Right lobe of liver (tissue), 4 donors: ENCODE data around the gene P2RX5.

Experiments
- POLR2A ChIP-seq: fragments of 450-650 bp; IDR thresholded peaks from one replicate; pipeline ENCODE4 v1.6.1; 2017; ENCODE audit warnings: antibody characterized with exemption, mild to moderate bottlenecking
- TF ChIP-seq, protein P1 (sequence below), 4 donors: fragments of 200-600 bp in 3 of 4; fragments of 450-650 bp in 1 of 4; IDR thresholded peaks; one replicate each; pipeline versions ENCODE4 v1.5.1 to v1.8.0; 2016 to 2022; ENCODE audit warnings: antibody characterized with exemption in 4 of 4, mild to moderate bottlenecking in 2 of 4
- donor health status: DM: no; HTN: no; CAD: no.
- donor health status: DM: no; HTN: no; CAD: no.
- donor health status: DM: no; HTN: yes; CAD: no.

DNA sequence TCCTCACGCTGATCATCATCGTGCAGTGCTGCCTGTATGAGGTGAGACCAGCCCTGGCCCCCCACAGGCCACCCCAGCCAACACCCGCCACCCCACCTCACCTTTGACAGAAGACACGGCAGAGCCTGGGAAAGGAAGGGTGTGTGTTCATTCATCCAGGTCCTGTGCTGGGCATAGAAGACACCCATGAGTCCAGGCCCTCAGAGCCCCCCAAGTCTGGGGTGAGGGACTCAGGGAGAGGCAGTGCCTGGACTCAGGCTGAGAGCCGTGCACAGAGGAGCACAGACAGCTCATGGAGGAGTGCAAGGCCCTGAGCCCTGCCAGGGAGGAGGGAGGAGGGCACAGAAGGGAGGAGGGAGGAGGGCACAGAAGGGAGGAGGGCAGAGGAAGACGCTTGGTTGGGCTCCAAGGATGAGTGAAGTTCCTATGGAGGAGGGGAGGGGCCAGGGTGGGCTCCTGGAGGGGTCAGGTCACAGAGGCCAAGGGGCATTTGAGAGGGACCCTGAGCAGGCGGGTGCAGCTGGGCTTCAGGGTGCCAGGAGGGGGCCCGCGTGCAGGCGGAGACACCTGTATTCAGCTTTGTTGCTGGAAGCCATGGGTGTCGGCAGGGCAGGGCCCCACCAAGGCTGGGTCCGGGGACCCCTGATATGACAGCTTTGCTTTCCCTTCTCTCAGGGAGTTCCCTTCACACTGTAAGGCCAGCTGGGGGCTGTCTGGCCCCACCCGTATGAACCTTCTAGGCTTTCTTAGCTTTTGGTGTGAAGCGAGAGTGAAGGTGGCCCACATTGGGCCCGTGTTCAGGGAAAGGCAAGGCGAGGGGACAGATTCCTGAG lies 39.0 kb downstream of the P2RX5 start:
- TF ChIP-seq, protein P1, sequence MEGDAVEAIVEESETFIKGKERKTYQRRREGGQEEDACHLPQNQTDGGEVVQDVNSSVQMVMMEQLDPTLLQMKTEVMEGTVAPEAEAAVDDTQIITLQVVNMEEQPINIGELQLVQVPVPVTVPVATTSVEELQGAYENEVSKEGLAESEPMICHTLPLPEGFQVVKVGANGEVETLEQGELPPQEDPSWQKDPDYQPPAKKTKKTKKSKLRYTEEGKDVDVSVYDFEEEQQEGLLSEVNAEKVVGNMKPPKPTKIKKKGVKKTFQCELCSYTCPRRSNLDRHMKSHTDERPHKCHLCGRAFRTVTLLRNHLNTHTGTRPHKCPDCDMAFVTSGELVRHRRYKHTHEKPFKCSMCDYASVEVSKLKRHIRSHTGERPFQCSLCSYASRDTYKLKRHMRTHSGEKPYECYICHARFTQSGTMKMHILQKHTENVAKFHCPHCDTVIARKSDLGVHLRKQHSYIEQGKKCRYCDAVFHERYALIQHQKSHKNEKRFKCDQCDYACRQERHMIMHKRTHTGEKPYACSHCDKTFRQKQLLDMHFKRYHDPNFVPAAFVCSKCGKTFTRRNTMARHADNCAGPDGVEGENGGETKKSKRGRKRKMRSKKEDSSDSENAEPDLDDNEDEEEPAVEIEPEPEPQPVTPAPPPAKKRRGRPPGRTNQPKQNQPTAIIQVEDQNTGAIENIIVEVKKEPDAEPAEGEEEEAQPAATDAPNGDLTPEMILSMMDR (IDR thresholded peaks at IDR 0.05) = no peak
- TF ChIP-seq POLR2A = no peak
